Measurements from ENCODE around the gene OS9. TPM values are rescaled to one million over a fixed set of nuclear protein-coding genes. Genes with fewer than 3 reads are reported as not detected.
A peak's percentile ranks its signal among the peaks of the same experiment; 100 is the strongest.

The OS9 gene
- total and polyA plus RNA-seq, 9 of the 15 experiments (the other 6 are each of a cell fraction or from before 2014, with no cell fraction given): 4.6 to 105 (median 89.5) TPM

- Histone ChIP-seq H3K27ac (ENCODE audit: extremely low read depth, low read depth, low read length) (no peak overlapping the region), H3K9ac (ENCODE audit: insufficient read depth in 1 of 2, low read depth in 2 of 2, low read length in 2 of 2) (no peak overlapping the region), H3K27me3 (ENCODE audit: control insufficient read depth in 2 of 2, insufficient read depth in 2 of 2, low read length in 2 of 2) (no peaks in the 10 kb centered on the region), H3K9me3 (replicated peaks; ENCODE audit: control insufficient read depth, insufficient read depth, low read depth, low read length) (peaks cover 5% of the 10 kb centered on the region; the same call in 1 of the 2 replicates), H3K4me3 (no peak overlapping the region), H4K20me1 (replicated peaks; ENCODE audit: control insufficient read depth, insufficient read depth, low read length) (no peaks in the 10 kb centered on the region), H3K4me1 (replicated peaks in 1 of 2; ENCODE audit: control insufficient read depth in 2 of 2, insufficient read depth in 2 of 2, low read length in 2 of 2) (no peaks in the 10 kb centered on the region), H3K9me1 (ENCODE audit: control insufficient read depth, insufficient read depth, low read length) (no peaks in the 10 kb centered on the region), H3K4me2 (ENCODE audit: insufficient read depth, low read length) (no peak overlapping the region), H2AFZ (ENCODE audit: low read depth, low read length) (no peak overlapping the region), H3K79me2 (ENCODE audit: control insufficient read depth, insufficient read depth, low read length) (no peaks in the 10 kb centered on the region), H3K36me3 (ENCODE audit: control insufficient read depth, insufficient read depth, low read length) (peaks cover 40% of the 10 kb centered on the region)
- no peak for FAIRE-seq
- no peak for DNase-seq (ENCODE audit: extremely low read depth in 1 of 4, low spot score in 3 of 4)
- WGBS (ENCODE audit: insufficient coverage, low coverage, missing lambda C conversion rate): 88% methylated on average over 2 of the region's 2 CpGs
- ChIA-PET POLR2A (interaction anchor here (0.6 kb wide), 1 partner anchor 17 kb away, joined by 3 read pairs; no protein-coding TSS in a partner anchor), CTCF (ENCODE audit: low intra/inter-chr PET ratio) (no interaction called here)
- BruUV-seq (replicated peaks): no TSS peak
- in situ Hi-C loops (cut with MboI): no loop called here
- peak; percentile 36; the same call in 1 of the 3 replicates for ATAC-seq
- intact Hi-C loops (cut with micrococcal nuclease): no loop called here
- no peak for TF ChIP-seq ZNF354B (CRISPR knock-in tag; IDR thresholded peaks at IDR 0.05)
- TF ChIP-seq TAF7 (tag; IDR thresholded peaks at IDR 0.05): no peak
- no peak for TF ChIP-seq SIRT6 (IDR thresholded peaks at IDR 0.05; ENCODE audit: low read depth, low read length)
- TF ChIP-seq KLF6 (CRISPR knock-in tag; IDR thresholded peaks at IDR 0.05; ENCODE audit: borderline replicate concordance): no peak
- TF ChIP-seq NR4A1 (CRISPR knock-in tag; IDR thresholded peaks at IDR 0.05): no peak
- no peak for TF ChIP-seq NR4A1 (tag; IDR thresholded peaks at IDR 0.05)
- no peak for TF ChIP-seq ZNF717 (CRISPR knock-in tag; IDR thresholded peaks at IDR 0.05)
- no peak for TF ChIP-seq TCF3 (CRISPR knock-in tag; IDR thresholded peaks at IDR 0.05)
These were observed 6.4 kb downstream of the OS9 start for GRCh38 chr12:57700317-57700716.

GRCh38 chr12:57707250-57707649 lies 13.3 kb downstream of the OS9 start:
- CTCF ChIA-PET (ENCODE audit: low intra/inter-chr PET ratio): no interaction called here
- no peak for DNase-seq (ENCODE audit: extremely low read depth in 1 of 4, low spot score in 3 of 4)
- BruUV-seq (replicated peaks): no TSS peak
- no peak for TF ChIP-seq CC2D1A (IDR thresholded peaks at IDR 0.05)
- no peak for TF ChIP-seq SAFB2 (IDR thresholded peaks at IDR 0.05; ENCODE audit: borderline replicate concordance, low read depth, low read length, severe bottlenecking)
- TF ChIP-seq HMGN3 (IDR thresholded peaks at IDR 0.05; ENCODE audit: borderline replicate concordance, extremely low read depth, insufficient read length, low read depth, low read length): no peak
- no peak for TF ChIP-seq RUNX1 (IDR thresholded peaks at IDR 0.05; ENCODE audit: low read depth)
- TF ChIP-seq WHSC1 (IDR thresholded peaks at IDR 0.05; ENCODE audit: low read length): no peak
- TF ChIP-seq PTBP1 (IDR thresholded peaks at IDR 0.05; ENCODE audit: low read depth, low read length): no peak
- TF ChIP-seq ZNF224 (CRISPR knock-in tag; IDR thresholded peaks at IDR 0.05): no peak
- TF ChIP-seq NUFIP1 (IDR thresholded peaks at IDR 0.05; ENCODE audit: partially characterized antibody): no peak
- TF ChIP-seq POLR3G (IDR thresholded peaks at IDR 0.05; ENCODE audit: extremely low read depth, insufficient read length, insufficient replicate concordance): no peak
- TF ChIP-seq HLTF (IDR thresholded peaks at IDR 0.05): no peak

More at GRCh38 chr12:57707250-57707649, 13.3 kb downstream of the OS9 start:
- no peaks in the 10 kb centered on the region for H3K27me3 ChIP-seq (ENCODE audit: control insufficient read depth in 2 of 2, insufficient read depth in 2 of 2, low read length in 2 of 2)
- no peak overlapping the region for H3K9ac ChIP-seq (ENCODE audit: insufficient read depth in 1 of 2, low read depth in 2 of 2, low read length in 2 of 2)
- intact Hi-C loops (cut with micrococcal nuclease) (no loop called here), in situ Hi-C loops (cut with MboI) (no loop called here)
- H3K79me2 ChIP-seq (ENCODE audit: control insufficient read depth, insufficient read depth, low read length): no peaks in the 10 kb centered on the region
- H3K4me1 ChIP-seq (replicated peaks in 1 of 2; ENCODE audit: control insufficient read depth in 2 of 2, insufficient read depth in 2 of 2, low read length in 2 of 2): no peaks in the 10 kb centered on the region; a peak in 1 of 5 replicates
- POLR2A ChIA-PET: no interaction called here
- H2AFZ ChIP-seq (ENCODE audit: low read depth, low read length): no peak overlapping the region
- WGBS (ENCODE audit: insufficient coverage, low coverage, missing lambda C conversion rate): 93% methylated on average over 3 of the region's 3 CpGs
- no peak for FAIRE-seq
- peaks cover 5% of the 10 kb centered on the region; the same call in 1 of the 2 replicates for H3K9me3 ChIP-seq (replicated peaks; ENCODE audit: control insufficient read depth, insufficient read depth, low read depth, low read length)
- H3K9me1 ChIP-seq (ENCODE audit: control insufficient read depth, insufficient read depth, low read length): no peaks in the 10 kb centered on the region
- ATAC-seq: no peak
- H3K4me2 ChIP-seq (ENCODE audit: insufficient read depth, low read length): no peak overlapping the region
- no peak overlapping the region for H3K4me3 ChIP-seq
- no peak overlapping the region for H3K27ac ChIP-seq (ENCODE audit: extremely low read depth, low read depth, low read length)
- peaks cover 19% of the 10 kb centered on the region for H3K36me3 ChIP-seq (ENCODE audit: control insufficient read depth, insufficient read depth, low read length)
- H4K20me1 ChIP-seq (replicated peaks; ENCODE audit: control insufficient read depth, insufficient read depth, low read length): no peaks in the 10 kb centered on the region
